ENCODE results near the gene STXBP6.

DNA sequence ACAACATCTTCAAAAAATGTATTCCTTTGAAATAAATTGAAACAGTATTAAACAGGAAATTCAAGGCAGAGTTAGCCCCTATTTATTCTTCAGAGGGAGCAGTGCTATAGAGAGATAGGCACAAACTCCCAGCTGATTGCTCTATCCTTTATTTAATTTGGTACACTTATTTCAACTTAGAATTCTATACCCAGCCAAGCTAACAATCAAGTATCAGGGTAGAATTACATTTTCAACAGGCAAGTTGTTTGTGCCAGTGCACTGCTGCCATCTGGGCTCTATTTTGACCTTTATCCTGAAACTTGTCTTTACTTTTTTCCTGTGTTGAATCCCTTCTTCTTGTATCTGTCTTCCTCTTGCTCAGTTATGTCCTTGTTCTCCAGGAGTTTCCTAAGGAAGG lies 159.2 kb downstream of the STXBP6 start:
- TF ChIP-seq EP300 (IDR thresholded peaks at IDR 0.05; ENCODE audit: low read depth): no peak
- TF ChIP-seq CTCF (IDR thresholded peaks at IDR 0.05): no peak
- TF ChIP-seq POLR2A (IDR thresholded peaks at IDR 0.05): no peak
- no peak for TF ChIP-seq POLR2AphosphoS5 (IDR thresholded peaks at IDR 0.05)
